ENCODE measurements around the gene EPHA2.

GRCh38 chr1:16205334-16205671 lies 49.4 kb upstream of the EPHA2 start:
- TF ChIP-seq POLR2AphosphoS5 (IDR thresholded peaks at IDR 0.05; ENCODE audit: borderline replicate concordance, low read depth, low read length), result no peak
- no peak for TF ChIP-seq EZH2 (IDR thresholded peaks at IDR 0.05)
